ENCODE results near the gene PTPRN2.
"Not testable (repeated sequence)": the region's sequence is repeated elsewhere in the genome, so short reads cannot be mapped to it uniquely, and the experiment has no call there.

PTPRN2 gene

GRCh38 chr7:158348039-158348438 lies 239.6 kb downstream of the PTPRN2 start:
- H3K27ac ChIP-seq; DNase-seq (ENCODE audit: low read depth, low spot score): not testable (repeated sequence)

GRCh38 chr7:158345731-158346130 lies 241.9 kb downstream of the PTPRN2 start:
- DNase-seq (ENCODE audit: low read depth, low spot score), result no peak
- no peak overlapping the region for H3K27ac ChIP-seq

DNA sequence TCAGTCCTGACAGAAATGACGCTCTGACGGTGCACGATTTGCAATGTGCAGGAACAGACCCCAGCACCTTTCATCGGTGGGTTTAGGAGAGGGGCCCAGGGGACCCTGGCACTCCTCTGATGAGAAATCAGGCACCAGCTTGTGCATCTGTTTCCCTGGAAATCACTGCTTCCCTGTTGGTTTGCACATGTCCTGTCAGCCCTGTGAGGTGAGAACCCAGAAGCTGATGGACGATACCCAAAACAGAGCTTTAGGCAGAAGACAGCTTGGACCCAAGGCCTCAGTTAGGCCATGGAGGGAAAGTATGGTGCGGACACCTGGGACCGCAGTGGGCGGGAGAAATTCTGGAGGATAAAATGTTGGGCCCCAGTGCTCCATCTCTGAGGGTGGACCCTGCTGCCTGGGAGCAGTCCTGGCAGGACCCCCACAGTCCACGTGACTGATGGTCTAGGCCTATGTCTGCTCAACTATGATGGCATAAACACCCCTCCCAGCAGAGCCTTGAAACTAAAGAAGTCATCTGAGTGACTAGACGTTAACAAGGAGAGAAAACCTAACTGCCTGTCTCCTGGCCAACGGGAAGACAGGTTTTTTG lies 242.8 kb downstream of the PTPRN2 start:
- no peak overlapping the region for H3K27ac ChIP-seq
- no peak for DNase-seq (ENCODE audit: low read depth, low spot score)

DNA sequence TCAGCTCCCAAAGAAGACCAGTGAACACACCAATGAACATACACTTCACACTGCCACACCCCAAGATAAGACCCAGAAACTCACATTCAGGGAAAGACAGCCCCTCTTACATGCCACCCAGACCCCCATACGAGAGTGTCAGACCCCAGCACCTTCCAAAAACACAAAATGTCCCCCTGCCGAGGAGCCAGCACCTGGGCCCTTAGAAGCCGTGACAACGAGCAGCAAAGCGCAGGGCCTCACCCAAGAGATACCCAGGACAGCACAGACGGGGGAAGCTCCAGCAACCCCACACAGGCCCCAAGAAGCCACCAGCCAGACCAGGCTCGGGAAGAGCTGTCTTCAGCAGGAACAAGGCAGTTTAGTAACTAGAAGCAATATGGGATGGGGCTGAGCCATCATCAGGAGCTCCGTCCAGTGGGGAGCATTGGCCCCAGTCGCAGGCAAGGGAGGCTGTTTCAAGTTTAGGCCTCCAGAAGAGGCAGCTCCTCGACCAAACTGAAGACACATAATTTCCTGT lies 243.6 kb downstream of the PTPRN2 start:
- no peak for DNase-seq (ENCODE audit: low read depth, low spot score)
- H3K27ac ChIP-seq, result no peak overlapping the region

DNA sequence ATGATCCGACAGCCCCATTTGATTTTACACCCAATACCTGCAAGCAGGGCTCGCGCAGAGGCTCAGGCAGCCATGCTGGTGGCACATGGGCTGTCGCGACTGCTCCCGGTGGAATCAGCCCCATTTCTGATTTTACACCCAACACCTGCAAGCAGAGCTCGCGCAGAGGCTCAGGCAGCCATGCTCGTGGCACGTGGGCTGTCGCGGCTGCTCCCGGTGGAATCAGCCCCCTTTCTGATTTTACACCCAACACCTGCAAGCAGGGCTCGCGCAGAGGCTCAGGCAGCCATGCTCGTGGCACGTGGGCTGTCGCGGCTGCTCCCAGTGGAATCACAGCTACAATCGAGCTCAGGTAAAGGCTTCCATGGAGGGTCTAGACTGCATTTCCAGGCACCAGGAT lies 244.1 kb downstream of the PTPRN2 start:
- DNase-seq (ENCODE audit: low read depth, low spot score), result no peak
- H3K27ac ChIP-seq, result no peak overlapping the region

GRCh38 chr7:158341097-158341496 lies 246.5 kb downstream of the PTPRN2 start:
- DNase-seq (ENCODE audit: low read depth, low spot score); H3K27ac ChIP-seq: not testable (repeated sequence)

DNA sequence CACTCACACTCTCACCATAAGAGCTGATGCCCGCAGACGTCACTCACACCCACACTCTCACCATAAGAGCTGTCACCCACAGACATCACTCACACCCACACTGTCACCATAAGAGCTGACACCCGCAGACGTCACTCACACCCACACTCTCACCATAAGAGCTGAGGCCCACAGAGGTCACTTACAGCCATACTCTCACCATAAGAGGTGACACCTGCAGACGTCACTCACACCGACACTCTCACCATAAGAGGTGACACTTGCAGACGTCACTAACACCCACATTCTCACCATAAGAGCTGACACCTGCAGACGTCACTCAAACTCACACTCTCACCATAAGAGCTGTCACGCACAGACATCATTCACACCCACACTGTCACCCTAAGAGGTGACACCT lies 250.7 kb downstream of the PTPRN2 start:
- H3K27ac ChIP-seq, result not testable (repeated sequence)

DNA sequence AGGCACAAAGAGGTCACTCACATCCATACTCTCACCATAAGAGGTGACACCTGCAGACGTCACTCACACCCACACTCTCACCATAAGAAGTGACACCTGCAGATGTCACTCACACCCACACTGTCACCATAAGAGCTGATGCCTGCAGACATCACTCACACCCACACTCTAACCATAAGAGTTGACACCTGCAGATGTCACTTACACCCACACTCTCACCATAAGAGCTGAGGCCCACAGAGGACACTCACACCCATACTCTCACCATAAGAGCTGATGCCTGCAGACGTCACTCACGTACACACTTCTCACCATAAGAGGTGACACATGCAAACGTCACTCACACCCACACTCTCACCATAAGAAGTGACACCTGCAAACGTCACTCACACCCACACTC lies 255.1 kb downstream of the PTPRN2 start:
- not testable (repeated sequence) for DNase-seq (ENCODE audit: low read depth, low spot score); H3K27ac ChIP-seq

More for the DNA sequence above, 250.7 kb downstream of the PTPRN2 start:
- DNase-seq (ENCODE audit: low read depth, low spot score), result not testable (repeated sequence)

- H3K27ac ChIP-seq; DNase-seq (ENCODE audit: low read depth, low spot score): not testable (repeated sequence)
Measured at GRCh38 chr7:158331826-158332450, 255.7 kb downstream of the PTPRN2 start.

DNA sequence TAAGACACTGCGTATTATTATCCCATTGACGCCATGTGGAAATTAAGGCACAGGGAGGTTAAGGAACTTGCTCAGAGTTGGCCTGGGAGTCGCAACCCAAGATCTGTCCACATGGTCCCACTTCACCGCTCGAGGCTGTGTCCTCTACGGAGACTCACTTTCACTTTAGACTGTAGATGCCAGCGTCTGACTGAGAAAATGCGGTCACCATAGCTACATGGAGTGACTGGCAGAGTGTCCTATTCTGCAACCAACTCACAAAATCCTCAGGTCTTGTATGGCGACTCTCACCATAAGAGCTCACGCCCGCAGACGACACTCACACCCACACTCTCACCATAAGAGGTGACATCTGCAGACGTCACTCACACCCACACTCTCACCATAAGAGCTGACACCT lies 257.9 kb downstream of the PTPRN2 start:
- DNase-seq (ENCODE audit: low read depth, low spot score), result no peak
- no peak overlapping the region for H3K27ac ChIP-seq

DNA sequence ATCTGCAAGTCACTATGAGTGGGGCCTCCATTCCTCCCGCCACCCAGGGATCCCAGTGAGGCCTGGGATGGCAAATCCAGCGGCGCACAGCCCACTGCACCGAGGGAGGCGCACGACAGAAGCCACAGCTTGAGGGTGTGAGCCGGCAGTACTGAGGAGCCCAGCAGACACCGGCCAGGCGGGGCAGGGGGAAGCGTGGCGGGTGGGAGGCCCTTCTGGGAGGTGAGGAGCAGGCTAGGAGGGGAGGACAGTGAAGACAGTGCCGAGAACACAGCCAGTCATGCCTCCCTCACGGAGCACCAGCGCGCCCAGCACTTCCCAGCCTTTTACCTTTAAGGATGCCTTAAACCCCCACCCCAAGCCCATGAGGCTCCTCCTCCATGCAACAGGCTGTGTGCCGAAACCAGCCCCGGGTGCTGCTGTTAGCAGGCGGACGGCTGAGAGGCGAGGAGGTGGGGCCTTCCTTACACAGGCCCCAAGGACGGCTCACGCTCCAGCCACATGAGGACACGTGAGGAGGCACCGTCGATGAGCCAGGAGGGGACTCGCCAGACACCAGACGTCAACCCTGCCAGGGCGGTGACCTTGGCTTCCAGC lies 258.5 kb downstream of the PTPRN2 start:
- DNase-seq (ENCODE audit: low read depth, low spot score), result no peak
- no peak overlapping the region for H3K27ac ChIP-seq

DNA sequence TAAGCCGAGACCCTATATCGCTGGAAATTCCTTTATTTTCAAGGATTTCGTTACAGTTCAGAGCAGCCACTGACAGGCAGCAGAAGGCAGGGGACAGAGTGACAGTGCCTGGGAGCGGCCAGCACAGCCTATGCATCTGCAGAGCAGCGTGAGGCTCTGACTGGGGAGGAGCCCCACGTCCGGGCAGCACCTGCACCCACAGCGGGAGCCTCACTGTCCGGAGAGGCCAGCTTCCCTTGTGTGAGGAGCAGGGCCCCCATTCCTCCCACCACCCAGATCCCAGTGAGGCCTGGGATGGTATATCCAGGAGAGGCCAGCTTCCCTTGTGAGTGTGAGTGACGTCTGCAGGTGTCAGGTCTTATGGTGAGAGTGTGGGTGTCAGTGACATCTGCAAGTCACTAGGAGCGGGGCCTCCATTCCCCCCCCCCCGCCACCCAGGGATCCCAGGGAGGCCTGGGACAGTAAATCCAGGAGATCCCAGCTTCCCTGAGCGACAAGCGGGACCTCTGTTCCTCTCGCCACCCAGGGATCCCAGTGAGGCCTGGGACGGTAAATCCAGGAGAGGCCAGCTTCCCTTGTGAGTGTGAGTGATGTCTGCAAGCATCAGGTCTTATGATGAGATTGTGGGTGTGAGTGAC lies 259.1 kb downstream of the PTPRN2 start:
- DNase-seq (ENCODE audit: low read depth, low spot score), result no peak
- H3K27ac ChIP-seq, result no peak overlapping the region

DNA sequence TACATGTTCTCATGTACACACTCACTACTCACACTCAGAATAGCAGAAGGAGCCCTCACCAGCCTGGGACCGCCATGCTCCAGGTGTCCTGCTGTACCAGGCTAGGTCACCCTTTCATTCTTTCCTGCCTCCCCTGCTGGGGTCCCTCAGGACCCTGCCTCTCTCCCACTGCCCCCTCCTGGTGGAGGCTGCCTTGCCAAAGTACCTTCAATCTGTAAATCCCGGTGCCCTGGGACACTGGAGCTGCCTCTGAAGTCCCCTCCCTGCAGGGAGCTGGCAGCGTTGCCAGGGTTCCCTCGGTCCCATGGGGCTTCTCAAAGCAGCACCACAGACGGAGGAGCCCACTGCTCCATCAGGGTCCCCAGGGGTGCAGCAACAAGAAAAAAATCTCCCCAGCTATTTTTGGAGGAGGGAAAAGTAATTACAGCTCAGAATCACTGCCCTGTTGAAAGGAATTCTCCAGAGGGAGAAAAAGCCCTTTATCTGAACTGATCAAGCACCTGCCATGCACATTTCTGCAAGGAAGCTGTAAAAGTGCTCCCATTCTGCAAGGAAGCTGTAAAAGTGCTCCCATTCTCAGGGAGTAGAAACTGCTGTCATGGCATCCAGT lies 259.9 kb downstream of the PTPRN2 start:
- no peak overlapping the region for H3K27ac ChIP-seq
- DNase-seq (ENCODE audit: low read depth, low spot score), result no peak

- no peak overlapping the region for H3K27ac ChIP-seq
- DNase-seq (ENCODE audit: low read depth, low spot score), result no peak
Measured at GRCh38 chr7:158327012-158327411, 260.6 kb downstream of the PTPRN2 start.

DNA sequence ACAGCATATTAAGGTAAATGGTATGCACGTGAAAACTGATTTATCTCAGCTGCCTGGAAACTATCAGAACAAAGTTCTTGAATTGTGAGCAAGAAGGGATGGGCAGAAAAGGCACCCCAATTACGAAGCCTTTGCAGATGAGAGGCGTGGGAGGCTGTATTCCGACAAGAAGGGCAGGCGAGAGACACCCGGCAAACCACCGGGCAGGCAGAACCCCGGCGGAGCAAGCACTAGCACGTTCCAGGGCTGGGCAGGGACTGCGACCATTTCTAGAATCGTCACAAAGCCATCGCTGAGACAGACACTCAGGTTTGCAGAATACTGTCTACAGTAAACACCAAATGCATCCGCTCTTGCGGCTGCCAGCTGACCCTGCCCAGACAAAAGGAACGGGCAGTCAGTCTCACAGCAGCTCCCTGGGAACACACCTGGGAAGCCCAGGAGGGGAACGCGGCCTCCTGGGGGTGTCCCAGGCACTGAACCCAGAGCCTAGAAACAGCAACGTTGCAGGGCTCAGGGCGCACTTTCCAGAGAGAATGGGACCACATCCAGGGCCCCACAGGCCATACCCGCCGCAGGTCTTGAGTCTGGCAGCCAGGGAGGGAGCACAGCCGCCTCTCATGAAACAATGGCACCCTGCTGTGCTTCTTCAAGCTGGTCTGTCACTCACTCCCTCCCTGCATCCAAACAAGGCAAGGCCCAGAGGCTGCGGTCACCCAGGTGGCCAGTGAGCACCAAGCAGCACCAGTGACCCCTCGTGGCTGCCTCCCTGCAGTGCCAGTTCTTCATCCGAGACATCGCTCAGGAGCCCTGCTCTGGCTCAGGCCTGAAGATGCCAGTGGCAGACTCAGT lies 261.9 kb downstream of the PTPRN2 start:
- peak overlapping the region; percentile 85 for H3K27ac ChIP-seq
- DNase-seq (ENCODE audit: low read depth, low spot score), result peak; percentile 67

- peak overlapping the region; percentile 85 for H3K27ac ChIP-seq
- DNase-seq (ENCODE audit: low read depth, low spot score), result peak; percentile 20
Measured at GRCh38 chr7:158324397-158325360, 262.9 kb downstream of the PTPRN2 start.

GRCh38 chr7:158323741-158324396 lies 263.8 kb downstream of the PTPRN2 start:
- no peak for DNase-seq (ENCODE audit: low read depth, low spot score)
- peak overlapping the region; percentile 85 for H3K27ac ChIP-seq

Data from epithelial cell of prostate (primary cell).